GM18508 (cell line): ENCODE measurements around the gene ZNF629.

Source experiments
- ATAC-seq: cut with Tn5 transposase; IDR thresholded peaks from one replicate; pipeline ENCODE4 v1.9.1; 2021; ENCODE audit warnings: moderate number of reproducible peaks; ENCODE audit not compliant: insufficient read depth, unreplicated experiment

The ZNF629 gene

GRCh38 chr16:30768583-30769181 is 18.3 kb downstream of the ZNF629 start:
- ATAC-seq, result no peak

GRCh38 chr16:30767767-30768465 is 19.1 kb downstream of the ZNF629 start:
- ATAC-seq, result no peak

- no peak for ATAC-seq
These were observed 20.1 kb downstream of the ZNF629 start for GRCh38 chr16:30766933-30767284.

GRCh38 chr16:30766206-30766932 is 20.6 kb downstream of the ZNF629 start:
- no peak for ATAC-seq

- no peak for ATAC-seq
These were observed 22.1 kb downstream of the ZNF629 start for GRCh38 chr16:30764816-30765465.

GRCh38 chr16:30764086-30764485 is 22.9 kb downstream of the ZNF629 start:
- ATAC-seq, result no peak

- no peak for ATAC-seq
These were observed 23.8 kb downstream of the ZNF629 start for GRCh38 chr16:30762991-30763725.

- peak; percentile 72 for ATAC-seq
These were observed 24.8 kb downstream of the ZNF629 start, which contains the start of the genes CFAP119 and RNF40 for GRCh38 chr16:30761928-30762902. CFAP119 (minus strand) TSS chr16:30762062; CDS start chr16:30761748, 314 bp downstream. RNF40 (plus strand) TSS chr16:30762322; CDS start chr16:30762546, 224 bp downstream.

GRCh38 chr16:30761427-30761927 is 25.5 kb downstream of the ZNF629 start:
- ATAC-seq, result no peak

- ATAC-seq, result no peak
These were observed 26.2 kb downstream of the ZNF629 start for GRCh38 chr16:30760577-30761426.

- ATAC-seq, result no peak
These were observed 26.9 kb downstream of the ZNF629 start for GRCh38 chr16:30760001-30760559.

- no peak for ATAC-seq
These were observed 28.0 kb downstream of the ZNF629 start for GRCh38 chr16:30758988-30759491.

- no peak for ATAC-seq
These were observed 29.7 kb downstream of the ZNF629 start for GRCh38 chr16:30757316-30757715.

- ATAC-seq, result no peak
These were observed 30.3 kb downstream of the ZNF629 start for GRCh38 chr16:30756781-30757100.

- ATAC-seq, result no peak
These were observed 30.8 kb downstream of the ZNF629 start for GRCh38 chr16:30755955-30756780.

- ATAC-seq, result no peak
These were observed 33.4 kb downstream of the ZNF629 start for GRCh38 chr16:30753596-30753995.
